Chondrocyte (in vitro differentiated cells): Measurements from ENCODE around the gene SRD5A2. TPM values are rescaled to one million over a fixed set of nuclear protein-coding genes. Genes with fewer than 3 reads are reported as not detected.
"Not testable (repeated sequence)": the region's sequence is repeated elsewhere in the genome, so short reads cannot be mapped to it uniquely, and the experiment has no call there.

Experiments
- DNase-seq: peaks from one replicate; pipeline ENCODE4 v3.0.0; 2021; ENCODE audit warnings: mixed read lengths, low spot score
- H3K27ac Mint-ChIP-seq: one replicate; pipeline ENCODE4 v1.8.0; 2021; ENCODE audit warnings: mild to moderate bottlenecking, moderate library complexity, mixed read lengths; ENCODE audit not compliant: unreplicated experiment
- H3K27me3 Mint-ChIP-seq: 2 replicates; pipeline ENCODE4 v1.8.0; 2021; ENCODE audit warnings: low read depth, mixed read lengths
- H3K36me3 Mint-ChIP-seq: 2 replicates; pipeline ENCODE4 v1.8.0; 2021; ENCODE audit warnings: low read depth, mixed read lengths
- H3K4me1 Mint-ChIP-seq: 2 replicates; pipeline ENCODE4 v1.8.0; 2021; ENCODE audit warnings: low read depth, mild to moderate bottlenecking, mixed read lengths
- H3K4me3 Mint-ChIP-seq: one replicate; pipeline ENCODE4 v1.8.0; 2021; ENCODE audit warnings: mild to moderate bottlenecking, moderate library complexity, mixed read lengths; ENCODE audit not compliant: unreplicated experiment
- H3K9me3 Mint-ChIP-seq: 2 replicates; pipeline ENCODE4 v1.8.0; 2021; ENCODE audit warnings: low read depth, mixed read lengths
- total RNA-seq: library from RNA; stranded (reverse); gene quantifications from 3 replicates; pipeline ENCODE4 v1.2.1, GENCODE V29; 2021
- TF ChIP-seq, protein P1 (sequence below): fragments of 200-600 bp; sonication (generic); IDR thresholded peaks from 2 replicates; pipeline ENCODE4 v1.5.0; 2021; ENCODE audit warnings: antibody characterized with exemption, mild to moderate bottlenecking, moderate library complexity

SRD5A2 gene
- total RNA-seq, 1 donor from 2014 or later, result not detected

DNA sequence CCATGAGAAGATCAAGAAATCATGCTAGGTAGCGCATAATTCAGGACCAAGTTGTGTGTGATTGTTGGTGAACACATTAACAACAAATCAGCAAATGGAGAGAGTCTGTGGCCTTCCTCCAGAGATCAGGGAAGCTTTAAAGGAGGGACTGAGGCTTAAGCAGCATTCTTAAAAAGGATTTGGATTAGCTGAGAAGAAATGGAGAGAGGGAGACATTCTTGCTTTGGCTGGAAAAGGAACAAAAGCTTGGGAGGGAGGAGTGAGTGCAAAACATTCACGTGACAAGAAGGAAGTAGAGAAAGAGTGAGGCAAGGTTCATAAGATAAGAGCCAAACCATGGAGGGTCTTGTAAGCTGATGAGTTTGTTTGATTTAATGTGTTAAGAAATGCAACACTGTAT lies 75.6 kb downstream of the SRD5A2 start:
- Mint-ChIP-seq H3K36me3 (no peaks in the 10 kb centered on the region), H3K4me3 (no peak overlapping the region), H3K27me3 (peaks cover 24% of the 10 kb centered on the region), H3K4me1 (no peaks in the 10 kb centered on the region), H3K9me3 (no peaks in the 10 kb centered on the region), H3K27ac (no peak overlapping the region)
- TF ChIP-seq, protein P1, sequence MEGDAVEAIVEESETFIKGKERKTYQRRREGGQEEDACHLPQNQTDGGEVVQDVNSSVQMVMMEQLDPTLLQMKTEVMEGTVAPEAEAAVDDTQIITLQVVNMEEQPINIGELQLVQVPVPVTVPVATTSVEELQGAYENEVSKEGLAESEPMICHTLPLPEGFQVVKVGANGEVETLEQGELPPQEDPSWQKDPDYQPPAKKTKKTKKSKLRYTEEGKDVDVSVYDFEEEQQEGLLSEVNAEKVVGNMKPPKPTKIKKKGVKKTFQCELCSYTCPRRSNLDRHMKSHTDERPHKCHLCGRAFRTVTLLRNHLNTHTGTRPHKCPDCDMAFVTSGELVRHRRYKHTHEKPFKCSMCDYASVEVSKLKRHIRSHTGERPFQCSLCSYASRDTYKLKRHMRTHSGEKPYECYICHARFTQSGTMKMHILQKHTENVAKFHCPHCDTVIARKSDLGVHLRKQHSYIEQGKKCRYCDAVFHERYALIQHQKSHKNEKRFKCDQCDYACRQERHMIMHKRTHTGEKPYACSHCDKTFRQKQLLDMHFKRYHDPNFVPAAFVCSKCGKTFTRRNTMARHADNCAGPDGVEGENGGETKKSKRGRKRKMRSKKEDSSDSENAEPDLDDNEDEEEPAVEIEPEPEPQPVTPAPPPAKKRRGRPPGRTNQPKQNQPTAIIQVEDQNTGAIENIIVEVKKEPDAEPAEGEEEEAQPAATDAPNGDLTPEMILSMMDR, result no peak
- DNase-seq, result no peak

DNA sequence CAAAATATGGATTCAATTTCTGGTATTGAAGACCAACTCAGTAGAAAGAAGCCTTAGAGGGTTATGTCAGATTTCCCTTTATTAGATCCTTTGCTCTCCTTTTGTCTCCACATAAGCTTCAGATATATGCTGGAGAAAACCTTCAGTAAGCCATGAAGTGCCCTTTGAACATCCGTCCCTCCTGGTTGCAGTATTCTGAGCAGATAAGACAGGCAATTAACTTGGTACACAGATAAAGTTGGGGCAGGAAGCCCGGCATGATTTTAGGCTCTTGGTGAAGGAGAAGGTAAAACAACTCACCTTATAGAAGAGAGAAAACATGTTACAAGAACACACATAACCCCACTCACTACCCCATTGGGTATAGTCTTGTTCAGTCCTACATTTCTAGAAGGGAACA lies 76.4 kb downstream of the SRD5A2 start:
- Mint-ChIP-seq H3K4me3 (no peak overlapping the region), H3K4me1 (no peaks in the 10 kb centered on the region), H3K27ac (no peak overlapping the region), H3K27me3 (peaks cover 22% of the 10 kb centered on the region), H3K9me3 (no peaks in the 10 kb centered on the region), H3K36me3 (no peaks in the 10 kb centered on the region)
- no peak for DNase-seq
- TF ChIP-seq, protein P1, result no peak

DNA sequence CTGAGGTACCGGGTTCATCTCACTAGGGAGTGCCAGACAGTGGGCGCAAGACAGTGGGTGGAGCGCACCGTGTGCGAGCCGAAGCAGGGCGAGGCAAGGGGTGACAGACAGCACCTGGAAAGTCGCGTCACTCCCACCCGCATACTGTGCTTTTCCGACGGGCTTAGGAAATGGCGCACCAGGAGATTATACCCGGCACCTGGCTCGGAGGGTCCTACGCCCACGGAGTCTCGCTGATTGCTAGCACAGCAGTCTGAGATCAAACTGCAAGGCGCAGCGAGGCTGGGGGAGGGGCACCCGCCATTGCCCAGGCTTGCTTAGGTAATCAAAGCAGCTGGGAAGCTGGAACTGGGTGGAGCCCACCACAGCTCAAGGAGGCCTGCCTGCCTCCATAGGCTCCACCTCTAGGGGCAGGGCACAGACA lies 84.3 kb downstream of the SRD5A2 start:
- not testable (repeated sequence) for H3K36me3 Mint-ChIP-seq, DNase-seq, H3K27ac Mint-ChIP-seq, H3K4me1 Mint-ChIP-seq, H3K9me3 Mint-ChIP-seq
- H3K4me3 Mint-ChIP-seq, result peak overlapping the region; percentile 83
- H3K27me3 Mint-ChIP-seq, result peaks cover 12% of the 10 kb centered on the region

DNA sequence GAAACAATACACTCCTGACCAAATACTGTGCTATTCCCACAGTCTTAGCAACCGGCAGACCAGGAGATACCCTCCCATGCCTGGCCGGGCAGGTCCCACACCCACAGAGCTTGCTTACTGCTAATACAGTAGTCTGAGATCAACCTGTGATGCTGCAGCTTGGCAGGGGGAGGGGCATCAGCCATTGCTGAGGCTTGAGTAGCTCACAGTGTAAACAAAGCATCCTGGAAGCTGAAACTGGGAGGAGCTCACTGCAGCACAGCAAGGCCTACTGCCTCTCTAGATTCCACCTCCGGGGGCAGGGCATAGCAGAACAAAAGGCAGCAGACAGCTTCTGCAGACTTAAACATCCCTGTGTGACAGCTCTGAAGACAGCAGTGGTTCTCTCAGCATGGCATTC lies 91.4 kb downstream of the SRD5A2 start:
- peaks cover 18% of the 10 kb centered on the region for H3K27me3 Mint-ChIP-seq
- not testable (repeated sequence) for H3K9me3 Mint-ChIP-seq, H3K36me3 Mint-ChIP-seq, H3K27ac Mint-ChIP-seq, H3K4me1 Mint-ChIP-seq, H3K4me3 Mint-ChIP-seq, DNase-seq

DNA sequence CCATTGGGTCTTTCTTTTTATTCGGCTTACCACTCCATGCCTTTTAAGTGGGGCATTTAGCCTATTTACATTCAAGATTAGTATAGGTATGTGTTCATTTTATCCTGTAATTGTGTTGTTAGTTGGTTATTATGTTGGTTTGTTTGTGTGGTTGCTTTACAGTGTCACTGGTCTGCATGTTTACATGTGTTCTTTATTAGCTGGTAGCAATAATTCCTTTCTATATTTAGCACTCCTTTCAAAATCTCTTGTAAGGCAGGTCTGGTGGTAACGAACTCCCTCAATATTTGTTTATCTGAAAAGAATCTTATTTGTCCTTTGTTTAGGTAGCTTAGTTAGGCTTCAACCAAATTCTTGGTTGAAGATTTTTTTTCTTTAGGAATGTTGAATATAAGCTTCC lies 97.5 kb downstream of the SRD5A2 start:
- Mint-ChIP-seq H3K36me3 (peaks cover 1% of the 10 kb centered on the region), H3K27ac (no peak overlapping the region), H3K9me3 (no peaks in the 10 kb centered on the region), H3K27me3 (peaks cover 9% of the 10 kb centered on the region), H3K4me1 (no peaks in the 10 kb centered on the region), H3K4me3 (no peak overlapping the region)
- TF ChIP-seq, protein P1, result no peak
- no peak for DNase-seq

DNA sequence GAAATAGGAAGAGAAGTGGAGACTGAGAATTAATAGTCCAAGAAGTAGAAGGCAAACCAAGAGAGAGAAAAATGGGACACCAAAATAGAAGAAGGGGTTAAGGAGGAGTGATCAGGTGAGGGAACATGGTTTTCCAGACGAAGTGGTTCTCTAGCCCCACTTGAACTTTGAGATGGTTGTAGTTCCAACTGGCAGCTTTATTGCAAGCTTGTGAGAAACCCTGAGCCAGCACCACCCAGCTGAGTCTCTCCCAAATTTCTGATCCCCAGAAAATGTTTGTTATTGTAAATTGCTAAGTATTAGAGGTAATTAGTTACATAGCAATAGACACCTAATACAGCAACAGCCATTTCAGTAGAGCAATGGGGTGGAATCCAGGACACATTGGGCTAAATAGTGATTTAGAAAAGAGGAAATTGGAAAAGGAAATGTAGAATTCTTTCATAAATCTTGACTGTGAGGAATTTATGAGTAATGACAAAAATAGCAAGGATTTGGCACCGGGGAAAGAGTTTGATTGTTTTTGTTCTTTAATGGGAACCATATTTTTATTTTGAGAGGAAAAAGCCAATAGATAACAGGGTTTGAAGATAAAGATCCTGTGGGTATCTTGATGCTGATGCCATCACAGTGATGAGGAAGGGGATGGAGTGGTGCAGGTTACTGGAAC lies 104.1 kb downstream of the SRD5A2 start:
- Mint-ChIP-seq H3K27ac (no peak overlapping the region), H3K27me3 (peaks cover 2% of the 10 kb centered on the region), H3K4me3 (no peak overlapping the region), H3K4me1 (peaks cover 15% of the 10 kb centered on the region), H3K36me3 (no peaks in the 10 kb centered on the region), H3K9me3 (no peaks in the 10 kb centered on the region)
- TF ChIP-seq, protein P1, result no peak
- no peak for DNase-seq
